GM18508 (cell line): Measurements from ENCODE around the gene SRRD.

Experiments
- ATAC-seq: cut with Tn5 transposase; IDR thresholded peaks from one replicate; pipeline ENCODE4 v1.9.1; 2021; ENCODE audit warnings: moderate number of reproducible peaks; ENCODE audit not compliant: insufficient read depth, unreplicated experiment

The SRRD gene

GRCh38 chr22:26452236-26453016 lies 31.3 kb upstream of the SRRD start:
- no peak for ATAC-seq

GRCh38 chr22:26453216-26453615 lies 30.5 kb upstream of the SRRD start:
- ATAC-seq, result no peak

- ATAC-seq, result no peak
These were observed 29.7 kb upstream of the SRRD start for GRCh38 chr22:26453812-26454500.

DNA sequence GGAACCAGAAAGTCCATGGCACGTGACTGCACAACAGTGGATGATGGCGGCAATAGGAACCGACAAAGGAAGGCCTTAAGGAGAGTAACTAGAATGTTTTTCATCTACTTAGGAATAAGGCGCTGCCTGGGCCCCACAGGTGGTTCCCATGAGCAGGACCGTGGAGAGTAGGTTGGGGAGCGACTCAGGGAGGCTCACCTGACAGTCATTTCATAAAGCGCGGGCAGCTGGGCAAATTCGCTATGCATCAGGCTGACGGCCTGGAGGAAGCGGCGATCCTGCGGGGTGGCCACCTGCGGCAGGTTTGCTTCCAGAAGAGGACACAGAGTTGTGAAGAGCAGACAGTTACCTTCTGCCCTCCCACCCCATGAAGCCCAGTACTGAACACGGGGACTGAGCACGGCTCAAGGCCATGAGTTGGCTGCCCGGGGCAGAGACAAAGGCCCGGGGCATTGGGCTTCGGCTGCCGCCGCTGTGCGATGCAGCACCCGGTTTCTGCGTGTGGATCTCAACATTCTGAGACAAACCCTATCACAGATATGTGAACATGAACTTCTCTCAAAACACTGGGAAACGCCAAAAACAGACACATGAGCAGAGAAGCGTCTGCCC lies 25.9 kb upstream of the SRRD start:
- ATAC-seq, result no peak

GRCh38 chr22:26460202-26460601 lies 23.5 kb upstream of the SRRD start:
- ATAC-seq, result no peak

DNA sequence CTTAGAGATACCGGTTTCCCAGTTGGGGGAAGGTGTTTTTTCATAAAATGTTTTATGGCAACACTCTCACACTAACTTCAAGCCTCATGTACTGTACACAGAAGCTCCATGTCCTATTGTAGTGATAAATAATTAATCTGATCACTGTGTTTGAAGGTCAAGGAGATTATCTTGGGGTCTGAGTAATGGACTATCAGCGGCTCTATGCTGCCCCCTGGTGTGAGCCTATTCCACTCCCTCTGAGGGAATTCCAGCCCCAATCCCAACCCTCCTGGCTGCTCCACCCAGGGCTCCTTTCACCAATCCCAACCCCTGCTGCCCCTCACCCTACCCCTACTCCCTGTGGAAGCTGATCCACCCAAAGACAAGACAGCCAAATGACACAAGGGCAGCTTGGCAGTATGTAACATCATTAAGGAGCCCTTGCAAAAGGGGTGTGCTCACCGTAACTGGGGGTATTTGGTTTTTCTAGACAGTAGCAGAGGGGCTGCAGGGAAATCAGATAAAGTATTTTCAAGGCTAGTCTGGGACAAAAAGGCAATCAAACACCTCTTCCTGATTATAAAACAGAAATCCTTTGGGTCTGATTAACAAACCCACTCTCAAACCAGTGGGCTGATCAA lies 22.4 kb upstream of the SRRD start:
- ATAC-seq, result no peak

DNA sequence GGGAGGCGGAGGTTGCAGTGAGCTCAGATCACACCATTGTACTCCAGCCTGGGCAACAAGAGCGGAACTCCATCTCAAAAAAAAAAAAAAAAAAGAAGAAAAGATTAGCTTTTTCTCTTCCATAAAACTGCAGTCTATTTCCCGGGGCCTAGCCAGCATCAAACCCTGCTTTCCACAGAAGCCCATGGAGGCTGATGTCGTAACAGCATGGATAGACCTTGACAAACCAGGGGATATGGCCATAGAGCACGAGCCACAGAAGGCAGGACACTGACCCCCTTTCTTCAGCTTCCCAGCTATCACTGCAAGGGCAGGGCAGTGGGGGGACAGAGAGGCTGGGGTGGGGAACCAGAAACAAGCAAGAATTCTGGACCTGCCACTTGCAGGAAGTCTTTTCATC lies 21.6 kb upstream of the SRRD start:
- ATAC-seq, result no peak

DNA sequence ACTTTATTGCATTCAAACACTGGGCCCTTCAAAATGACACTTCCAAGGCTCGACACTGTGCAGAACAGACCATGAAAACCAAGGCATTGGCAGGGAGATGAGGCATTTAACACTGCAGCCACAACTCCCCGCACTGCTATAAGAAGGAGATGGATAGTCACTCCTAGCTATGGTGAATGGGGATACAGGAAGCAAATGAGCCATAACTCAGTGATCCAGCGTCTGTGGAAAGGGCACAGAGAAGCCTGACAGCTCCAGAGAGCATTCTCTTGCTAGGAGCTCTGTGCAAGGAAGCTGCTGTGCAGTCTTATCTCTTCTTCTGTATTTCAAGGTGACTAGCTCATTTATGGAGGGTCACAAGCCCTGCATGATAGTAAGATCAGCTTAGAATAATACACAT lies 21.0 kb upstream of the SRRD start:
- no peak for ATAC-seq

GRCh38 chr22:26463101-26463661 lies 20.5 kb upstream of the SRRD start:
- ATAC-seq, result no peak

GRCh38 chr22:26463688-26464087 lies 20.0 kb upstream of the SRRD start:
- no peak for ATAC-seq

DNA sequence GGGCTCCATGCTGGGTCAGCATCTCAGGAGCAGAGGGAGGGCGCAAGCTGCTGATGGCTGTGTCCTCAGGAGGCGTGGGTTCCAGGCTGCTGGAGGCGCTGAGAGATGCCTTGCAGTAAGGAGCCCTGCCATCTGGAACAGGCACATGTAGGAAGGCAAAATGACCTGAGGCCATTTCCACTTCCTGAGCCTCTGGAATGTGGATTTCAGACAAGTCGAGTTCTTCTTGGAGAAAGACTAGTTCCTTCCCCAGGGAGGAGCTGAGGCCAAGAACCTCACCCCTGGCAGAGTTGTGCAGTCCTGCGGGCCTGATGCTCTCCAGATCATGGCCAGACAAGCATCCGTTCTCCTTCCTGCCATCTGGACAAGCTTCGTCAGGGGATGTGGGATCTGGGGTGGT lies 19.4 kb upstream of the SRRD start:
- no peak for ATAC-seq

- no peak for ATAC-seq
These were observed 17.5 kb upstream of the SRRD start for GRCh38 chr22:26466196-26466595.

- ATAC-seq, result no peak
These were observed 12.9 kb upstream of the SRRD start for GRCh38 chr22:26470807-26471206.

DNA sequence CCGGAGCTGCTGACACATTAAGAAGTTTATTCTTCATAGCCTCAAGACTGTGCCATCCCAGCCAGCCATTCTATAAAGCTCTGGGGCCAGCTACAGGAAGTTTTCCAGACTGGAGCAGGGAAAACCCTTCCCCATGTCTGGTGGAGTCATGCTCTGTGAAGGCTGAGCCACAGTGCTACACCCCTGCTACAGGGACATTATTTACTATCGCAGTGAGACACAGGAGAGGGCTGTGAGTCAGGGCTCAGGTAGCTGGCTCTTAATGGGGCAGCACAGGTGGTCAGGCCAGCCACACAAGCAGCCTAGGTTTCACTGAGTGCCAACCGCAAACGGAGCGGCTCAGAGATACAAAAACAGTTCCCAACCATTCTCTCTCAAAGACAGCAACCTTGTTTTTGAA lies 12.2 kb upstream of the SRRD start:
- ATAC-seq, result no peak

GRCh38 chr22:26474682-26475081 lies 9.0 kb upstream of the SRRD start:
- no peak for ATAC-seq

- no peak for ATAC-seq
These were observed 6.9 kb upstream of the SRRD start for GRCh38 chr22:26476705-26477340.

DNA sequence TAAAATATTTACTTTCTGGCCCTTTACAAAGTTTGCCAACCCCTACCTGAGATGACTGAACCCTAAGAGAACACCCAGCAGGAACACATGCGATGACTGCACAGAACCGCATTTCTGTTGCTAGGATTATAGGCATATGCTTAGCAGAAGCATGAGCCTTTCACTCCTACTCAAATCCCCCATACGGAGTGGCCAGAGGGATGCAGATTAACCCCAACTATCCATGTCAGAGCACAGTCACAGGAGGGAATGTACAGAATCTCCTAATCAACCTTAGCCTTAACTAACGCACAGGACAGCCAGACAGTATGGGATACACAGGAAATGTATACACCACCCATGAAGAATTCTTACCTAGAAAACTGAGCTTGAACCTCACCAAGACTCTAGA lies 6.3 kb upstream of the SRRD start:
- no peak for ATAC-seq

DNA sequence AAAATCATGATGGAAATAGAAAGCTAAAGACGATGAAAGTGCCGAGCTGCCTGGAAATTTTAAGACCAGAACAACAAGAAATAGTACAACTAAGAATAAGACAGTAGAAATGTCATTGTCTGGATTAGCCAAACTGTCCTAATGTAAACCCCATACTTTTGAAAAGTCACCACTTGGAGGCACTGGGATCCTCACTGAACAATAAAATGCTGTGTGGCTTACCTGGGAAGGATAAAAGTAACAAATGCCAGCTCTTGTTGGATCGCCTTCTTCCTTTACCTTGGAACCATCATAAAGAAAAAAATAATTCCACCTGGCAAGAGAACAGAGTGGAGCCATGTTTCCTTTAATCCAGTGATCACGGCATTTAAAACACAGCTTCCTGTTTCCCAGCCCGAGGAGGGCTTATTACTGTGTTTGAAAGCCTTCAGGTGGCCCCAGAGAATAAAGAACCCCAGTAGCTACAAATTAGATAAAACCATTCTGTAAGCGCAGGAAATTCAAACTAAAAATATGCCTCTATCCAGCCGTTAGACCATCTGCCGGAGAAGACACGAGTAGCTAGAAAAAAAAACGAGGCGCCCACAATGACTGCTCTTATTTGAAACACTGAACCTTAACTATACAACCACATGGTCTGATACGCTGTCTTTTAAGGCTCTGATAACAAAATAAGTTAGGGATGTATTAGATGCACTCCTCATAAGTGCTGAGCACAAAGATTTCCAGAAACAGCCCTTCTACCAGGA lies 4.5 kb upstream of the SRRD start:
- no peak for ATAC-seq

DNA sequence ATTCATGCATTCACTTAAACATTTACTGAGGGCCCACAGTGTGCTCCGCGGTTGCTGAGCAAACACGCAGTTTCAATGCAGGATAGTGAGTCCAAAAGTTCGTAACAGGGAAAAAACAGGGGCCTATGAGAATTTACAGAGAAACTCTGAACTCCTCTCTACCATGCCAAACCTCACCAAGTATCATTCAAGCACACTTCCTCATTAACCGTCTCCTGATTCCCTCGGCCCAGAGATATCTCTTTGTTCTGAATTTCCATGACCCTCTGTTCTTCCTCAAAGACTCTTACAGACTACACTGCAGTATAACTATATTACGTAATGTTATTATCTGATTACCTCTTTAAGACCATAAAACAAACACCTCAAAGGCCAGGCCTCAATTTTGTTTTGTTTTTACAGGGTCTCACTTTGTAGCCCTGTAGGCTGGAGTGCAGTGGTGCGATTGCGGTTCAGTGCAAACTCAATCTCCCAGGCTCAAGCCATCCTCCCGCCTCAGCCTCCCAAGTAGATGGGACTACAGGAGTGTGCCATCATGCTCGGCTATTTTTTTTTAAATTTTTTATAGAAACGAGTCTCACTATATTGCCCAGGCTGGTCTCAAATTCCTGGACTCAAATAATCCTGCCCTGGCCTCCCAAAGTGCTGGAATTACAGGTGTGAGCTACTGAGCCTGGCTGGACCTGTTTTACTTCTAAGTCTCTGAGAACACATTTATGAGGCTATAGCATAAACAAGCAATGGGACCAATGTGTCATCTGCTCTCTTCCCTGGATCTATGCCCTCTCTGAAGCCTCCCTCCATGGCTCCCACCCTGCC lies 3.7 kb upstream of the SRRD start:
- no peak for ATAC-seq
